ENCODE measurements around the gene SDCCAG8. TPM values are rescaled to one million over a fixed set of nuclear protein-coding genes. Genes with fewer than 3 reads are reported as not detected.
"Not testable (repeated sequence)": the region's sequence is repeated elsewhere in the genome, so short reads cannot be mapped to it uniquely, and the experiment has no call there.

Gene SDCCAG8
- total RNA-seq, 1 donor: 42.7 TPM

DNA sequence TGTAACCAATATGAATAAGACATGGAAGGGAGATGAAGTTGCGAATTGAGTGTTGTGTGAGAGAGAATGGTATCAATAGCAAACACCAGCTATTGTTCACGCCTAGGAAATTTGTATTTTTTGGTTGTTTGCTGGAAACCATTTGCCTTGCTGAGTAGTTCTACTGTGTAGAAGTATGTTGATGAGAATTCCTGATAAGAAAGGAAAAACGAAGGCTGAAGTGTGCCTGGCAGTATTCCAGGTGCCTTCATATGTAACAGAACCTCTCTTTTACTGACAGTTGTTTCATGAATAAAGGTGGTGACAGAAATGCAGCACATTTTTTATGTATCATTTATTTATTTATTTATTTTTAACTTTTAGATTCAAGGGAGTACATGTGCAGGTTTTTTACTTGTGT, 79.5 kb downstream of the SDCCAG8 start:
- Histone ChIP-seq H3K27me3 (ENCODE audit: insufficient read depth, low read length) (no peaks in the 10 kb centered on the region), H3K4me2 (ENCODE audit: insufficient read depth, low read length) (no peak overlapping the region), H3K4me3 (ENCODE audit: insufficient read depth, low read length) (no peak overlapping the region), H2AFZ (ENCODE audit: low read length) (no peak overlapping the region), H3K9me3 (ENCODE audit: low read depth, low read length) (no peaks in the 10 kb centered on the region), H3K79me2 (ENCODE audit: insufficient read depth, low read length) (no peaks in the 10 kb centered on the region), H3K36me3 (ENCODE audit: insufficient read depth, low read length) (peaks cover 38% of the 10 kb centered on the region), H3K27ac (ENCODE audit: low read depth, low read length) (no peak overlapping the region), H3K4me1 (ENCODE audit: insufficient read depth, low read length) (no peaks in the 10 kb centered on the region), H4K20me1 (ENCODE audit: insufficient read depth, low read length) (no peaks in the 10 kb centered on the region)
- no peak for DNase-seq (ENCODE audit: insufficient read length, low spot score, missing footprints)
- TF ChIP-seq, protein P1, sequence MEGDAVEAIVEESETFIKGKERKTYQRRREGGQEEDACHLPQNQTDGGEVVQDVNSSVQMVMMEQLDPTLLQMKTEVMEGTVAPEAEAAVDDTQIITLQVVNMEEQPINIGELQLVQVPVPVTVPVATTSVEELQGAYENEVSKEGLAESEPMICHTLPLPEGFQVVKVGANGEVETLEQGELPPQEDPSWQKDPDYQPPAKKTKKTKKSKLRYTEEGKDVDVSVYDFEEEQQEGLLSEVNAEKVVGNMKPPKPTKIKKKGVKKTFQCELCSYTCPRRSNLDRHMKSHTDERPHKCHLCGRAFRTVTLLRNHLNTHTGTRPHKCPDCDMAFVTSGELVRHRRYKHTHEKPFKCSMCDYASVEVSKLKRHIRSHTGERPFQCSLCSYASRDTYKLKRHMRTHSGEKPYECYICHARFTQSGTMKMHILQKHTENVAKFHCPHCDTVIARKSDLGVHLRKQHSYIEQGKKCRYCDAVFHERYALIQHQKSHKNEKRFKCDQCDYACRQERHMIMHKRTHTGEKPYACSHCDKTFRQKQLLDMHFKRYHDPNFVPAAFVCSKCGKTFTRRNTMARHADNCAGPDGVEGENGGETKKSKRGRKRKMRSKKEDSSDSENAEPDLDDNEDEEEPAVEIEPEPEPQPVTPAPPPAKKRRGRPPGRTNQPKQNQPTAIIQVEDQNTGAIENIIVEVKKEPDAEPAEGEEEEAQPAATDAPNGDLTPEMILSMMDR (IDR thresholded peaks at IDR 0.05; ENCODE audit: extremely low read depth, low read depth, low read length): no peak

DNA sequence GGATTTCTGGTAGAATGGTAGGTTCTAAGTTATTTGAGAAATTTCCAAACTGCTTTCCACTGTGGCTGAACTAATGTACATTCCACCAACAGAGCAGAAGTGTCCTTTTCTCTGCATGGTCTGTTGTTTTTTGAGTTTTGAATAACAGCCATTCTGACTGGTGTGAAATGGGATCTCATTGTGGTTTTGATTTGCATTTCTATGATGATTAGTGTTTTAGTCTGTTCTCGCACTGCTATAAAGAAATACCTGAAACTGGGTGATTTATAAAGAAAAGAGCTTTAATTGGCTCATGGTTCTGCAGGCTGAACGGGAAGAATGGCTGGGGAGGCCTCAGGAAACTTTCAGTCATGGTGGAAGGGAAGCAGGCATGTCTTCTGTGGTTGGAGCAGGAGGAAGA, 80.3 kb downstream of the SDCCAG8 start:
- TF ChIP-seq, protein P1 (IDR thresholded peaks at IDR 0.05; ENCODE audit: extremely low read depth, low read depth, low read length): no peak
- Histone ChIP-seq H3K4me1 (ENCODE audit: insufficient read depth, low read length) (no peaks in the 10 kb centered on the region), H3K27me3 (ENCODE audit: insufficient read depth, low read length) (no peaks in the 10 kb centered on the region)

GRCh38 chr1:243338848-243339247, 83.0 kb downstream of the SDCCAG8 start:
- not testable (repeated sequence) for H3K4me3 ChIP-seq (ENCODE audit: insufficient read depth, low read length); H3K27me3 ChIP-seq (ENCODE audit: insufficient read depth, low read length); H3K9me3 ChIP-seq (ENCODE audit: low read depth, low read length); H2AFZ ChIP-seq (ENCODE audit: low read length); DNase-seq (ENCODE audit: insufficient read length, low spot score, missing footprints); H4K20me1 ChIP-seq (ENCODE audit: insufficient read depth, low read length); H3K4me1 ChIP-seq (ENCODE audit: insufficient read depth, low read length); H3K27ac ChIP-seq (ENCODE audit: low read depth, low read length); H3K4me2 ChIP-seq (ENCODE audit: insufficient read depth, low read length); H3K79me2 ChIP-seq (ENCODE audit: insufficient read depth, low read length)
- peaks cover 19% of the 10 kb centered on the region for H3K36me3 ChIP-seq (ENCODE audit: insufficient read depth, low read length)

More for the DNA sequence above, 80.3 kb downstream of the SDCCAG8 start:
- Histone ChIP-seq H3K9me3 (ENCODE audit: low read depth, low read length) (no peaks in the 10 kb centered on the region), H3K4me2 (ENCODE audit: insufficient read depth, low read length) (no peak overlapping the region), H3K79me2 (ENCODE audit: insufficient read depth, low read length) (no peaks in the 10 kb centered on the region), H4K20me1 (ENCODE audit: insufficient read depth, low read length) (no peaks in the 10 kb centered on the region), H2AFZ (ENCODE audit: low read length) (no peak overlapping the region), H3K36me3 (ENCODE audit: insufficient read depth, low read length) (peaks cover 31% of the 10 kb centered on the region), H3K27ac (ENCODE audit: low read depth, low read length) (no peak overlapping the region), H3K4me3 (ENCODE audit: insufficient read depth, low read length) (no peak overlapping the region)
- no peak for DNase-seq (ENCODE audit: insufficient read length, low spot score, missing footprints)

- Histone ChIP-seq H3K79me2 (ENCODE audit: insufficient read depth, low read length) (no peaks in the 10 kb centered on the region), H2AFZ (ENCODE audit: low read length) (no peak overlapping the region), H3K4me3 (ENCODE audit: insufficient read depth, low read length) (no peak overlapping the region), H4K20me1 (ENCODE audit: insufficient read depth, low read length) (no peaks in the 10 kb centered on the region), H3K4me1 (ENCODE audit: insufficient read depth, low read length) (no peaks in the 10 kb centered on the region), H3K27me3 (ENCODE audit: insufficient read depth, low read length) (no peaks in the 10 kb centered on the region), H3K9me3 (ENCODE audit: low read depth, low read length) (no peaks in the 10 kb centered on the region), H3K4me2 (ENCODE audit: insufficient read depth, low read length) (no peak overlapping the region), H3K36me3 (ENCODE audit: insufficient read depth, low read length) (peaks cover 5% of the 10 kb centered on the region), H3K27ac (ENCODE audit: low read depth, low read length) (no peak overlapping the region)
- TF ChIP-seq, protein P1 (IDR thresholded peaks at IDR 0.05; ENCODE audit: extremely low read depth, low read depth, low read length): no peak
- DNase-seq (ENCODE audit: insufficient read length, low spot score, missing footprints): no peak
Observed at GRCh38 chr1:243341074-243341473, 85.2 kb downstream of the SDCCAG8 start.
